BJ (cell line): ENCODE measurements around the gene HEG1. TPM values are rescaled to one million over a fixed set of nuclear protein-coding genes. Genes with fewer than 3 reads are reported as not detected.

Experiments
- CTCF ChIA-PET: fragments of 350-600 bp; formaldehyde crosslinking; extraction: SDS; loops from one replicate; lab custom pipeline; 2021; ENCODE audit warnings: antibody characterized with exemption, inconsistent platforms; lab: Yijun Ruan, JAX
- POLR2A ChIA-PET: fragments of 300-600 bp; sonication (Branson Sonifier 250); formaldehyde crosslinking; extraction: SDS; loops from one replicate; lab custom pipeline; 2021; ENCODE audit warnings: antibody characterized with exemption; lab: Charles Lee
- DNase-seq: peaks from one replicate; pipeline ENCODE4 v3.0.0-alpha.2; 2011; ENCODE audit warnings: low read depth
- H3K27me3 ChIP-seq: 2 replicates; pipeline ENCODE4 v1.6.0; 2011; ENCODE audit warnings: low read length; ENCODE audit not compliant: control insufficient read depth, insufficient read depth
- H3K36me3 ChIP-seq: 2 replicates; pipeline ENCODE4 v1.5.1; 2011; ENCODE audit warnings: low read length; ENCODE audit not compliant: control insufficient read depth, insufficient read depth
- H3K4me3 ChIP-seq: 2 replicates; pipeline ENCODE4 v1.5.1; 2011; ENCODE audit warnings: low read depth, mild to moderate bottlenecking, control low read depth, low read length
- polyA plus RNA-seq: library from polyadenylated mRNA; depleted of rRNA; stranded (reverse); fragments of >200 nt; gene quantifications from 2 replicates; pipeline ENCODE4 v1.2.3, GENCODE V29; 2011
- TF ChIP-seq, protein P1 (sequence below): IDR thresholded peaks from 2 replicates; pipeline ENCODE4 v1.5.1; 2011; ENCODE audit warnings: low read depth, mild to moderate bottlenecking, control low read depth, inconsistent platforms, low read length, moderate library complexity; ENCODE audit not compliant: insufficient read depth

The HEG1 gene
- polyA plus RNA-seq, 1 experiment, result 94.7 TPM

DNA sequence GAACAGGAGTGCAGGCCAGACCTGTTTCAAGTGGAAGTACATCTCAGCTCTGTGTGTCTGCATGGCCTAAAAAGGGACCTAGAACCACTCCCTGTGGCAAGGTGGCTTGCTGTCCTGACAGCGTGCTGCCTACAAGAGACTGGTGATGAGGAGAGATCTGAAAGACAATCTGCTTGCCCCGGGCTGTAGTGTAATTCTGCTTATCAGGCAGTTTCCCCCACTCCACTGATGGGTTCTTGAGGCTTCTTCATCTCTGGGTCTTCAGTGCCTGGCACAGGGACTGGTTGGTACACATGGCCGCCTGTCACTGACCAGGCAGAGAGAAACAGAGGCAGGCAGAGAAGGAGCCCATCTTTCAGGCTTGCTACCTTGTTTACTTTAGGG is 57.6 kb downstream of the HEG1 start:
- H3K36me3 ChIP-seq, result peaks cover 67% of the 10 kb centered on the region
- H3K27me3 ChIP-seq, result no peaks in the 10 kb centered on the region
- ChIA-PET POLR2A (no interaction called here), CTCF (interaction anchor here (0.5 to 1.0 kb wide), 2 partner anchors 9 to 24 kb away, joined by 4 read pairs; no protein-coding TSS in a partner anchor)
- no peak for DNase-seq
- H3K4me3 ChIP-seq, result no peak overlapping the region
- TF ChIP-seq, protein P1, sequence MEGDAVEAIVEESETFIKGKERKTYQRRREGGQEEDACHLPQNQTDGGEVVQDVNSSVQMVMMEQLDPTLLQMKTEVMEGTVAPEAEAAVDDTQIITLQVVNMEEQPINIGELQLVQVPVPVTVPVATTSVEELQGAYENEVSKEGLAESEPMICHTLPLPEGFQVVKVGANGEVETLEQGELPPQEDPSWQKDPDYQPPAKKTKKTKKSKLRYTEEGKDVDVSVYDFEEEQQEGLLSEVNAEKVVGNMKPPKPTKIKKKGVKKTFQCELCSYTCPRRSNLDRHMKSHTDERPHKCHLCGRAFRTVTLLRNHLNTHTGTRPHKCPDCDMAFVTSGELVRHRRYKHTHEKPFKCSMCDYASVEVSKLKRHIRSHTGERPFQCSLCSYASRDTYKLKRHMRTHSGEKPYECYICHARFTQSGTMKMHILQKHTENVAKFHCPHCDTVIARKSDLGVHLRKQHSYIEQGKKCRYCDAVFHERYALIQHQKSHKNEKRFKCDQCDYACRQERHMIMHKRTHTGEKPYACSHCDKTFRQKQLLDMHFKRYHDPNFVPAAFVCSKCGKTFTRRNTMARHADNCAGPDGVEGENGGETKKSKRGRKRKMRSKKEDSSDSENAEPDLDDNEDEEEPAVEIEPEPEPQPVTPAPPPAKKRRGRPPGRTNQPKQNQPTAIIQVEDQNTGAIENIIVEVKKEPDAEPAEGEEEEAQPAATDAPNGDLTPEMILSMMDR, result no peak

DNA sequence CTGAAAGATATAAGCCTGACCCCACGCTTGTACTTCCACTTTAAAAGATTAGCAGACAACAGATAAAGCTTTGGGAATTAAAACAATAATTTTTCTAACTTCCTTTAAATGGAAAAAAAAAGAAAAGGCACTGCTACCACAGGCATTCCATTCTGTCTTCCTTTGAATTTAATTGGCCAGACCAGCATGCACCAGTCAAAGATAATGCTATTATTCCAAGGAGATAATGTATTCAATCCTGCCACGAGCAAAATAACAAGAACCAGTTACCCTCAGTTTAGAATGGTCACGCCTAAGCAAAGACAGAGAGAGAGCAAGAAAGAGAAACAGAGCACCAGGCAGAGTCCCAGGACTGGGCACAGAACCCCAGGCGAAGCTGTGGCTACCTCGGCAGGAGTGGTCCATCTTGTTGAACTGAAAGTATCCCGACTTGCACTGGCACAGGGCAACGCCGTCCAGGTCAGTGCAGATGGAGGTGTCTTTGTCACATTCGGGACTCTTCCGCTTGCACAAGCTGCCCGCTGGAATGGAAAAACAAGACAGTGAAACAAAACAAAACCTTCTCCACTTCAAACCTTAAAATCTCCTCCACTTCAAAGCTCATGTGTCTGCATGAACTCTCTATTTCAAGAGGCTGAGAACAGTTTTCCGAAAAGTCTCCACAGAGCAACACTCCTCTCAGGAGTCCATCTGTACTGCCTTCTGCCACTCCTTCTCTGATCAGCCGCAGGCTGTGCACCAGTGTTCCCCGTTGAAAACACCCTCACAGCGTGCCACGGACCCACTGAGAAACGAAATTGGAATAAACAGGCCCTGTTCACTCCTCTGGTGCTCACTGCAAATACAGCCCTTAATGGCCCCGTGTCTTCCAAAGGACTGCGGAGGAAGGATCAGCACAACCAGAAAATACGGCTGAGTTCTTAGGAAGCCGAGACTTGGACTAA is 58.2 kb downstream of the HEG1 start:
- DNase-seq, result no peak
- TF ChIP-seq, protein P1, result no peak
- no peak overlapping the region for H3K4me3 ChIP-seq
- peaks cover 68% of the 10 kb centered on the region for H3K36me3 ChIP-seq
- H3K27me3 ChIP-seq, result no peaks in the 10 kb centered on the region
- ChIA-PET POLR2A (no interaction called here), CTCF (interaction anchor here (1.0 kb wide), 1 partner anchor 10 kb away, joined by 4 read pairs; no protein-coding TSS in a partner anchor)

DNA sequence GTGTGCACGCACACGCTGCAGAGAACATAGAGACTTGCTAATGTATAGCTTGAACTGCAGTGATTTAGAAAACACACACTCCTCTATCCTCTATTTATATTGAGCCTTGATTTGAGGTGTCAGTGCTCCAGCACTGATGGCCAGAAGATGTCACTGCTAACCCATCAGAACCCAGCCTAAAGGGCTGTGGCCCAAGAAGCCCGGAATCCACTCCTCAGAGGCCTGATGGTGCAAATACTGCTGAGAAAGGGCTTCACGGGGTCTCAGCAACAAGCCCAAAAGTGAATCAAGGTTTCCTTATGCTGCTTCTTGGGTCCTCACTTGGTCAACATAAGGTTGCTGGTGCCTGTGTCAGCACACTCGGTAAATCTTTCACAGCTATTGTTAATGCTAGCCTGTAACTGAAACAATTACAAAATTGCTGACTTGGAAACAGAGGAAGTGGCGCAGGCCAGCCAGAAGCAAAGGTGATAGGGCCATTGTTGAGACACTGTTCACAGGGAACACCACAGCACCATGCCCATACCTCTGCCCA is 60.3 kb downstream of the HEG1 start:
- ChIA-PET CTCF (interaction anchor here (1.0 to 2.9 kb wide), 7 partner anchors 8 to 591 kb away, joined by 3 to 26 read pairs (median 9); no protein-coding TSS in a partner anchor), POLR2A (no interaction called here)
- H3K36me3 ChIP-seq, result peaks cover 58% of the 10 kb centered on the region
- H3K27me3 ChIP-seq, result no peaks in the 10 kb centered on the region
- TF ChIP-seq, protein P1, result peak; percentile 56
- DNase-seq, result no peak
- H3K4me3 ChIP-seq, result no peak overlapping the region

DNA sequence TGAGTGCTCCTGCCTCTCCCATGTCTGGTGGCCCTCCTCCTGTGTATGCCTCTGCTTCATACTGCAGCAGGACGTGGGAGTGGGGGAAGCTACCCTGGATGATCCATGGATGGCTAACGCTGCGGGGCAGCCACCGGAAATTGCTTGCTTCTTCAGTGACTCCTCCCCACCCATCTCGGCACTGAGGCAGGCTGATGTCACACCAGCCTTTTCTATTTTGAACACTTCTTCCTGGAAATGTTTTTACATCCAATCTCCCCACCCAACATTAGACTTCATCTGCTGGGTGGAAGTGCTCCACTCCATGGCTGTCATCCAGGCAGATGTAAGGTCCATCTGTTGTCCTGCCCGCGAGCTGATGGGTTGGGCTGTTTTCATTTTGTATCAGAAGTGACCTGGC is 62.3 kb downstream of the HEG1 start:
- POLR2A ChIA-PET, result interaction anchor here (0.5 kb wide), 1 partner anchor 59 kb away, joined by 3 read pairs; no protein-coding TSS in a partner anchor
- H3K27me3 ChIP-seq, result no peaks in the 10 kb centered on the region
- peaks cover 55% of the 10 kb centered on the region for H3K36me3 ChIP-seq
- no peak overlapping the region for H3K4me3 ChIP-seq
- CTCF ChIA-PET, result interaction anchor here (2.2 kb wide), 2 partner anchors 10 to 593 kb away, joined by 9 to 11 read pairs; no protein-coding TSS in a partner anchor
- TF ChIP-seq, protein P1, result no peak
- DNase-seq, result peak; percentile 39

DNA sequence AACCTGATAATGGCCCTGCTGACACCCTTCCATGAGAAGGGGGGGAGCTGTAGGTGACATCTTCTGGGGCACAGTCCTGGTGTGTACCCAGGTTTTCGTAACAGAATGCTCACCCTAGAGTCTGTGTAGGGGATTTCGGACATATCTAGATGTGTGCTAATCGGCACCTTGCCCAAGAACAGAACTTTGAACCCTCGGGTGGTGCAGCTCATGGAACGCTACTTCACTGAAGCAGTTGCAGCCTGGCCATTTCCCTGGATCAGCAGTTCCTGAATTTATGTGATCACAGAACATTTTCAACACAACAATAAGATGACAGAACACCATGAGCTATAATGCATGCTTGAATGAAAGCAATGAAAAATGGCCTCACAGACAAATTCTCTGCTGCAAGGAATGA is 63.8 kb downstream of the HEG1 start:
- H3K4me3 ChIP-seq, result no peak overlapping the region
- CTCF ChIA-PET, result interaction anchor here (0.9 to 1.0 kb wide), 2 partner anchors 9 to 21 kb away, joined by 3 to 4 read pairs; no protein-coding TSS in a partner anchor
- DNase-seq, result no peak
- TF ChIP-seq, protein P1, result no peak
- H3K36me3 ChIP-seq, result peaks cover 48% of the 10 kb centered on the region
- H3K27me3 ChIP-seq, result no peaks in the 10 kb centered on the region
- POLR2A ChIA-PET, result no interaction called here
